Measurements from ENCODE around the gene DNAJB12. TPM values are rescaled to one million over a fixed set of nuclear protein-coding genes. Genes with fewer than 3 reads are reported as not detected.

The DNAJB12 gene
- total RNA-seq, 2 experiments from 2014 or later = 25.2 to 25.6 TPM

DNA sequence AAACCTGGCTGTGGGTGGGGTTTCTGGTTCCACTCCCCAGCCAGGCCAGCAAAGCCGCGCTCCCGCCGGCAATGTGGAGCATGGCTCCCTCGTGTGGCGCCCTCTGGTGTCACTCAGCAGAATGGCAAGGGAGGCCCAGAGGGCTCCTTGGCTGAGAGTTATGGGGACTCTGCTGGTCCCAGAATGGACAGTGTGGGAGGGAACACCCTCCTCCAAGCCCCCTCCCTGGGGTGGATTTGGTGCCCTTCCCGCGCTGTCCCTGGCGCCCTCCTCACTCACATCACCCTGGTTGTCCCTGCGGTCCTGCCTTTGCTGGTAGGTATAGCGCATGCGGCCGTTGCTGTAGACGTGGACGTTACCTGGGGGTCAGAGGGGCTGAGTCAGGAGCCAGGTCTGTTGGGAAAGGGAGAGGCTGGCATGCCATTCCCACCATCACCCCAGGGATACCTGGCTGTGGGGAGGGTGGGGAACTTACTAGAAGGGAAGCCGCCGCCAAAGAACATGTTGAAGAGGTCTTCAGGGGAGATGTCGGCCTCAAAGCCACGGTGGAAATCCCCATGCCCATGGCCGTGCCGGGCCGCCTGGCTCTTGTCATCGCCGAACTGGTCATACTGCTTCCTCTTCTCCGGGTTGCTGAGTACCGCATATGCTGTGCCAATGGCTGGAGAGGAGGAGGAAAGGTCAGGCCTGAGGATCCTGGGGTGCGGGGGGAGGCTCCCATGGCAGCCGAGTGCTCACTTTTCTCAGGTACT, 14.0 kb downstream of the DNAJB12 start:
- peak overlapping the region; percentile 34 for H3K27ac Mint-ChIP-seq
- DNase-seq = peak; percentile 81
- peaks cover 31% of the 10 kb centered on the region for H3K36me3 Mint-ChIP-seq
- H3K27me3 Mint-ChIP-seq = no peaks in the 10 kb centered on the region
- H3K4me3 Mint-ChIP-seq = no peak overlapping the region
- H3K9me3 Mint-ChIP-seq = no peaks in the 10 kb centered on the region
- peaks cover 33% of the 10 kb centered on the region for H3K4me1 Mint-ChIP-seq

DNA sequence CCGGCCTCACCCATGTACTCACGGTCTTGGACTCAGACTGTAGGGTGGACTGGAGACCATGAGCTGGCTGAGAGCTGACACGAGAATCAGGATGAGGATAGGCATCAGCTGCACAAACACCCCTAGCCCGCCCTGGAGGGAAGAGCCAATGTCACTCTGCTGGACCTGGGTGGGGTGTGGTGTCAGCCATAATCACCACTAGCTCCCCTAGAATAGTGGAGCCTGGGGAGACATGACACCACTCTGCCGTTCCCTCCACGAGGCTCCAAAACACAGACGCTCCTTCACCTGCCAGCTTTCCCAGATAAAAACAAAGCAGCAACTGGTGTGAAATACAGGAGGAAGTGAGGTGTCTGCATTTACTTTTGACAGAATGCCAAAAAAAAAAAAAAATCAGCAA, 16.5 kb downstream of the DNAJB12 start:
- H3K27ac Mint-ChIP-seq = no peak overlapping the region
- H3K27me3 Mint-ChIP-seq = no peaks in the 10 kb centered on the region
- no peak for DNase-seq
- no peaks in the 10 kb centered on the region for H3K9me3 Mint-ChIP-seq
- peaks cover 41% of the 10 kb centered on the region for H3K36me3 Mint-ChIP-seq
- no peak overlapping the region for H3K4me3 Mint-ChIP-seq
- peaks cover 48% of the 10 kb centered on the region for H3K4me1 Mint-ChIP-seq

GRCh38 chr10:72337722-72338121, 17.0 kb downstream of the DNAJB12 start:
- Mint-ChIP-seq H3K9me3 (no peaks in the 10 kb centered on the region), H3K36me3 (peaks cover 44% of the 10 kb centered on the region), H3K4me1 (peaks cover 52% of the 10 kb centered on the region), H3K27ac (no peak overlapping the region), H3K27me3 (no peaks in the 10 kb centered on the region), H3K4me3 (no peak overlapping the region)
- DNase-seq = no peak

DNA sequence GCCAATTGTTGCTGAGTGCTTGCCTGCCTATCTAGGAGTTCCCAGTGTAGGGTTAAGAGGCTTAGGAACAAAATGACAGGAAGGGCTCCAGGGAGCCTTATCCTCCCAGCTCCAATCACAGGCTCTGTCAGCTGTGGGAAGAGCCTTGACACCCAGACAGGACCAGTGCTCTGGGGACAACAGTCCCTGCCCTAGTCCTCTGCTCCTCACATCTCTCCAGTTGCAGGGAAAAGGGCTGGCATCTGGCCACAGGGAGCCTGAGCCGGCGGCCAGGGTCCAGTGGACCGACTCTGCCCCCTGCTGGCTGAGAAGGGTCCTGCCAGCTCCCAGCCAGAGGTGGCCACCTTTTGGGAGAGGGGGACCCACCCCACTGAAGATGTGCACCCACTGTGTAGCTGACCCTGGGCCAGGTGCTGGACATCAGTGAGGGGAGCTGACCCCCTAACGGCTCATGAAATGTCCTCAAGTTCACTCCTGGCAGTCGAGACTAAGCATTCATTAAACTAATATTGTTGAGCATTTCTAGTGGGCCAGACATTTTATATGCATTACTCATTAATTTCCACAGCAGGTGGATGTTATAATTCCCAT, 17.6 kb downstream of the DNAJB12 start:
- H3K27me3 Mint-ChIP-seq = no peaks in the 10 kb centered on the region
- H3K36me3 Mint-ChIP-seq = peaks cover 43% of the 10 kb centered on the region
- H3K4me3 Mint-ChIP-seq = no peak overlapping the region
- peaks cover 57% of the 10 kb centered on the region for H3K4me1 Mint-ChIP-seq
- H3K27ac Mint-ChIP-seq = no peak overlapping the region
- peak; percentile 66 for DNase-seq
- H3K9me3 Mint-ChIP-seq = no peaks in the 10 kb centered on the region

DNA sequence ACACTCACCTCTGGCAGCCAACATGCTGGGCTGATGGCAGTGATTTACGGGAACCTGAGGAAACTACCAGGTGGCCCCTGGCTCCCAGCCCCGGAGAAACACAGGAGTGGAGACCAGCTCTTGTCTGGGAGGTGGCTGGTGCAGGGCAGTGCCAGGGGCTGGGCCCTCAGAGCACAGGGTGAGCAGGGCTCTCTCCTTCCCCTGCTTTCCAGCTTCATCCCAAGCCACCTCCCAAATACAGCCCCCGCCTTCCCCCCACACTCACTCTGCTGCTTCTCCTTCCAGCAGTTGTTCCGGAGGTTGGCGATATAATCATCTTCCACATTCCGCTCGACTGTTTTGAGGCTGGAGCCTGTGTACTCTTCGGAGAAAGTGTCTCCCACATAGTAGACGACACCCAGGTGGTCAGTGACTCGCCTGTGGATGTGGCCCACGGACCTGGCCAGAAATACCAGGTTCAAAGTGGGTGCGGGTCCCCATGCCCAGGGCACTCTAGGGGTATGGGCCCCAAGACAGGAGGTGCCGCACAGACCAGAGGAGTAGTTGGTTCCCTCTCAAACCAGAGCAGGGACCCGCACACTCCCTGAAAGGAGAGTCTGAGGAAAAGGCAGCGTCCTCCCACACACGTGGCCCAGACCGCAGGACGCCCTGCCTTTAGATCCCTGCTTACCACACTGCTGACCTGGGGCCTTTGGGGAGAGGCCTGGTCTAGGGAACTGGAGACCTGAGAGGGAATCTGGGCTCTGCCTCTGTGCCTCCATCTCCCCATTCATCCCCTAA, 18.3 kb downstream of the DNAJB12 start:
- no peaks in the 10 kb centered on the region for H3K9me3 Mint-ChIP-seq
- H3K4me1 Mint-ChIP-seq = peaks cover 62% of the 10 kb centered on the region
- DNase-seq = no peak
- peak overlapping the region; percentile 90 for H3K27ac Mint-ChIP-seq
- peak overlapping the region; percentile 60 for H3K4me3 Mint-ChIP-seq
- H3K36me3 Mint-ChIP-seq = peaks cover 43% of the 10 kb centered on the region
- no peaks in the 10 kb centered on the region for H3K27me3 Mint-ChIP-seq

DNA sequence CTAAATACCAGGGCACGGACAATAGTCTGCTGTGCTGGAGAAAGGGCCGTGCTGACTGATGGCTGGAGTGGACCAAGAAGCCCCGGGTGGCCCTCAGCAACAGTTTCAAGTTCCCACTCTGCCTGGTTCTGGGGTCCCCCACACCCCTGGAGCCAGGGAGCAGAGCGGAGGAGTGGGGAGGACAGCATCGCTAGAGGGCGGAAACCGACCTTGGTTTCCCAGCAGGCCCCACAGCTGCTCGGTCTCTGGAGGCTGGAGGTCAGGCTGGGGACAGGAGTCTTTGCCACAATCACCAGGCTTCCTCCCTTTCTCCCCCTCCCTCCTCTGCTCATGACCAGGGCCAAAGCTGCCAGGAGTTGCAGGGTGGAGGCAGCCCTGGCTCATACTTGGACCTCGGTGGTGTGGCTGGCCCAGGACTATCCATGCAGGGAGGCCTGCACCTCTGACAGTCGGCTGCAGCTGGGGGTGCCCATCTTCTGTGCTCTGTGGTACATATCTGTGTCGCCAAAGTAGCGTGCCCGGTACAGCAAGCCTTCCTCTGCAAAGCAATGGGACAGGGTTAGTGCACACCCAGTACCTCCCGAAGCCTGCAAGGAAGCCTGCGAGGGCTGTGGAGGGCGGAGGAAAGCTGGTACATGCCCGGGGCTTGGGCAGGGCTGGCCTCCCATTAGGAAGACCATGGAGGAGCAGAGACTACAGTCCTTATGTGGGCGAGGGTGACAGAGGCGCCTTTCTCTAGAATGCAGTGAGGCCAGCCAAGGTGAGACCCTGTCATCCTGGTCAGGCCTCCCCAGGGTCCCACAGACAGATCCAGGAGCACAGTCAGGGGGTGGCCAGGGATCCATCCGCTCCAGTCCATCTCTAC, 19.1 kb downstream of the DNAJB12 start:
- Mint-ChIP-seq H3K4me3 (peak overlapping the region; percentile 38), H3K27ac (peak overlapping the region; percentile 90), H3K4me1 (peaks cover 64% of the 10 kb centered on the region), H3K9me3 (no peaks in the 10 kb centered on the region), H3K36me3 (peaks cover 35% of the 10 kb centered on the region), H3K27me3 (no peaks in the 10 kb centered on the region)
- peak; percentile 65 for DNase-seq

- H3K4me1 Mint-ChIP-seq = peaks cover 68% of the 10 kb centered on the region
- H3K27ac Mint-ChIP-seq = peak overlapping the region; percentile 90
- H3K27me3 Mint-ChIP-seq = no peaks in the 10 kb centered on the region
- H3K36me3 Mint-ChIP-seq = peaks cover 32% of the 10 kb centered on the region
- H3K9me3 Mint-ChIP-seq = no peaks in the 10 kb centered on the region
- peak; percentile 92 for DNase-seq
- peak overlapping the region; percentile 70 for H3K4me3 Mint-ChIP-seq
Observed at GRCh38 chr10:72334825-72335393, 19.8 kb downstream of the DNAJB12 start.

- DNase-seq = peak; percentile 42
Observed at GRCh38 chr10:72334196-72334824, 20.4 kb downstream of the DNAJB12 start.

DNA sequence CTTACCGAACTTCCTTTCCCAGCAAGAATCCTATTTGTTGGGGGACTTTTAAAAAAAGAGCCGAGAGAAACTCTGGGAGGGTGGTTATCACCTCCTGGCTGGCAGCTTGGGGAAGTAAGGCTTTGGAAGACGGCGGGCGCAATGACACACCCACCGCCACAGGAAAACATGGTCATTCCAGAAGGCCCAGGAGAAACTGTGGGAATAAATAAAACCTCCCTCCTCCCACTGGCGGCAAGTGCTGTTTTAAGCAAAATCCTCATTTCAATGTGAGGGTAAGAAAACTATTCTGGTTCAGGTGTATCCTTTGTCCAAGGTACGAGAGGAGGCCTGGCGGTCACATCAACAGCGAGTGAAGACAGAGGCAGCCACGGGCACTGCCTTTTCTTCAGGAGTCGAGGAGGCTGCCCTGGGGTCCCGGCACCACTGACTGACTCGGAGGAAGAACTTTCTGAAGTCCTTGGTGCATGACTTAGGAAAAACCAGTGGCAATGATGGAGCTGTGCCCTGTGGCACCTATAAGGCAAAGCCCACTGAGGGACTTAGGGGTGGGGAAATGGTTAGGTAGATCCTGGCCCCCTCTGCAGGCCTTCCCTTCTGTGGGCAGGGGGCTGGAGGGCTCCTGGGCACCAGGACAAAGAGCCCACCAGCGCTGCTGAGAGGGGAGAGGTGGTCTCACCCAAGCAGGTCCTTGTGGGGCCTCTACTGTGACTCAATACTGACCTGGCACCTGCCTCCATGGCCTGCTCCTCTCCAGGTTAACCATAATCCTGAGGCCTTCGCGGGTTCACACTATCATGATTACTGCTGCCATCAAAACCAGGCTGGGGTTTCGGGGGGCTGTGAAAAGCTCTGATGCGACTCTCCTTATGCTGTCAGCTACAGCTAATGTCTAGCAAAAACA, 21.4 kb downstream of the DNAJB12 start:
- H3K4me1 Mint-ChIP-seq = peaks cover 80% of the 10 kb centered on the region
- H3K4me3 Mint-ChIP-seq = peak overlapping the region; percentile 35
- H3K27me3 Mint-ChIP-seq = no peaks in the 10 kb centered on the region
- peak; percentile 66 for DNase-seq
- H3K27ac Mint-ChIP-seq = peak overlapping the region; percentile 90
- H3K36me3 Mint-ChIP-seq = peaks cover 35% of the 10 kb centered on the region
- H3K9me3 Mint-ChIP-seq = no peaks in the 10 kb centered on the region

More at GRCh38 chr10:72334196-72334824, 20.4 kb downstream of the DNAJB12 start:
- peaks cover 73% of the 10 kb centered on the region for H3K4me1 Mint-ChIP-seq
- peaks cover 35% of the 10 kb centered on the region for H3K36me3 Mint-ChIP-seq
- H3K27ac Mint-ChIP-seq = peak overlapping the region; percentile 90
- no peaks in the 10 kb centered on the region for H3K27me3 Mint-ChIP-seq
- peak overlapping the region; percentile 70 for H3K4me3 Mint-ChIP-seq
- no peaks in the 10 kb centered on the region for H3K9me3 Mint-ChIP-seq

- Mint-ChIP-seq H3K9me3 (no peaks in the 10 kb centered on the region), H3K27ac (peak overlapping the region; percentile 90), H3K36me3 (peaks cover 35% of the 10 kb centered on the region), H3K4me1 (peaks cover 87% of the 10 kb centered on the region), H3K4me3 (peak overlapping the region; percentile 63), H3K27me3 (no peaks in the 10 kb centered on the region)
- DNase-seq = no peak
Observed at GRCh38 chr10:72332423-72333111, 22.2 kb downstream of the DNAJB12 start.

GRCh38 chr10:72331575-72332422, 22.9 kb downstream of the DNAJB12 start:
- H3K27me3 Mint-ChIP-seq = peaks cover 3% of the 10 kb centered on the region
- peak overlapping the region; percentile 74 for H3K4me3 Mint-ChIP-seq

DNA sequence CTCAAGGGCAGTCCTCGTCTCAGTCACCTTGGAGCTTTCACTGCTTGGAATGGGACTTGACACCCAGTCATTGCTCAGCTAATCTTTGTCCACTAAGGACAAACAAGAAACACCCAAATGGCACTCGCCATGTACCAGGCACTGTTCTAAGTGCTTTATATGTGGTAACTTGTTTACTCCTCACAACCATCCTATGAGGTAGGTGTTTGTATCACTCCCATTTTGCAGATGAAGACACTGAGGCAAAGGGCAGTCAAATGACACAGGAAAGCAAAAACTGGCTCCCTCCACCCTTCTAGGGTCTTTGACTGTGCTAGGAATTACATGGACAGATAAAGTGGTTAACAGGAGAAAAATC, 24.7 kb downstream of the DNAJB12 start:
- H3K27me3 Mint-ChIP-seq = peaks cover 5% of the 10 kb centered on the region
- peak overlapping the region; percentile 34 for H3K4me3 Mint-ChIP-seq
- peaks cover 72% of the 10 kb centered on the region for H3K4me1 Mint-ChIP-seq
- DNase-seq = no peak
- H3K36me3 Mint-ChIP-seq = peaks cover 31% of the 10 kb centered on the region
- H3K27ac Mint-ChIP-seq = peak overlapping the region; percentile 95
- no peaks in the 10 kb centered on the region for H3K9me3 Mint-ChIP-seq

More at GRCh38 chr10:72331575-72332422, 22.9 kb downstream of the DNAJB12 start:
- Mint-ChIP-seq H3K4me1 (peaks cover 83% of the 10 kb centered on the region), H3K9me3 (no peaks in the 10 kb centered on the region), H3K36me3 (peaks cover 33% of the 10 kb centered on the region), H3K27ac (peak overlapping the region; percentile 95)
- DNase-seq = peak; percentile 95

All from activated naive CD8-positive, alpha-beta T cell treated with anti-CD3 and anti-CD28 coated beads for 36 hours (primary cell).